T47D (cell line): ENCODE results near the gene FGD5.

Experiments used
- DNase-seq, 2 experiments: peaks; one replicate each; pipeline versions ENCODE4 v3.0.0 to v3.0.0-alpha.2; 2011 to 2012; ENCODE audit warnings: low read depth in 1 of 2, low spot score in 1 of 2
- JUND ChIP-seq: IDR thresholded peaks from 2 replicates; pipeline ENCODE4 v1.6.1; 2012; ENCODE audit warnings: low read depth
- in situ Hi-C: cut with HindIII; loops from 2 replicates; pipeline ENCODE4 v1.10.0; 2016; ENCODE audit warnings: low sequenced_read_pairs, low pct_unique_long_range_greater_than_20kb

The FGD5 gene

DNA sequence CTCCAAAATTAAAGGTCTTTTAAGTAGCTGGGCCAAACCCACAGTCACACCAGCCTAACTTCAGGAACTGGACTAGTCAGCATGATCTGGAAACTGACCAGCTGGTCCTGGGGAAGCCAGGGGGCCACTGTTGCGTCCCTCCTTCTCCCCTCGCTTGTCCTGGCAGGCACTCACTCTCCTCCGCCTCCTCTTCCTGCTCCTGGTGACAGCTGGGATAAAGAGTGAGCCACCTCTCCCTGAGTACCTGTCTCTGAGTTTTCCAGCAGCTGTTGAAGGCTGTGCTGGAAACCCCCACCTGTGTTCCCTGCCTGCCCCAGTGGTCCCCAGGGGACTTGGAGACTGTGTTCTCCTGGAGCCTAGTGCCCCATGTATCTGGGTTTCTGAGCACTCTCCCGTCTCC, 56.0 kb downstream of the FGD5 start:
- TF ChIP-seq JUND = no peak
- in situ Hi-C loops = no loop called here
- no peak for DNase-seq

DNA sequence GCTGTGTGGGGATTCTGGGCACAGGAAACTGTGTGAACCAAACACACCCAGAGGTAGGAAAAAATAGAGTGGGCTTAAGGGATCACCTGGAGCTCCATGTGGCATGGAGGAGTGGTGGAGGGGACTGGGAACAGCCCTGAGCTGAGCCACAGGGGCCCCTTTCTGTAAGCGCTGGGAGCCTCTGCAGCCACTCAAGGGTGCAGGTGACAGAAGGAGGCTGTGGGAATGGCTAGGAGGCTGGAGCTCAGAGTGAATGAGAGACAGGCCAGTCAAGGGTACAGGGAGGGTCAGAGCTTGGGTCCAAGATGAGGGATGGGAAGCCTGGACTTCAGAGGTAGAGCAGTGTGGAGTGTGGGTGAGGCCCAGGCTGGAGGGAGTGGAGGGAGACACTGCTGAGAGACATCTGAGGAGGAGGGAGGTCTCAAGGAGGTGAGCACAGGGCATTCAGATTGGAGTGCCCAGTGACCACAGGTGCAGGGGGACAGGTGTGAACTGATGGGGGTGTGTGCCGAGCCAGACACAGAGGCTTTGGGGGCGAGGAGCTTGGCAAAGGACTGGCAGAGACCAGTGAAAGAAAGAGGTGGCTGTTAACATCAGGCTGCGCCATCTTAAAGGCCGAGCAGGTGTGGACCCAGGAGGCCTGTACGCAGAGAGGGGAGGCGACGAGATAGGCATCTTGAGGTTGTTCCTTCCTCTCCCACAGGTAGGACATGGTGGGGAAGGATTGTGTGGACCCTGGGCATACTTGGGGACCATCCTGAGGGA, 56.8 kb downstream of the FGD5 start:
- TF ChIP-seq JUND = no peak
- DNase-seq = no peak
- in situ Hi-C loops = no loop called here

DNA sequence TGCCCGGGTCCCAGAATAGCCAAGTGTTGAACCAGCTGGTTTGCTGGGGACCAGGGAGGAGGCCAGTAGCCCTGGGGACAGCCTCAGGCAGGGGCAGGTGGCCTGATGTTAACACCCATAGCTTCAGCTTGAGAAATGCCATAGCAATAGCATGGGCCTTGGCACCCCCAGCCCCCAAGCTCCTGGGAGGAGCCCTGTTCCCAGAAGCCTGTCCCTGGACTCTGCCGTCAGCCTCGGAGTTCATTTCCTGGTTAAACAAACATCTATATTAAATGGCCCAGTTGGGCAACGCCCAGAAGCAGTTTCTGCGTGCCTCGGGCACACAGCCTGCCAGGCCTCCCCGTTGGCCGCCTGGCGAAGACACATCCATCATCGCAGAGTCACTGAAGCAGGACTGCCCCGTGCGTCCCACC, 58.2 kb downstream of the FGD5 start:
- no peak for TF ChIP-seq JUND
- DNase-seq = peak; percentile 81 to 83
- in situ Hi-C loops = no loop called here

DNA sequence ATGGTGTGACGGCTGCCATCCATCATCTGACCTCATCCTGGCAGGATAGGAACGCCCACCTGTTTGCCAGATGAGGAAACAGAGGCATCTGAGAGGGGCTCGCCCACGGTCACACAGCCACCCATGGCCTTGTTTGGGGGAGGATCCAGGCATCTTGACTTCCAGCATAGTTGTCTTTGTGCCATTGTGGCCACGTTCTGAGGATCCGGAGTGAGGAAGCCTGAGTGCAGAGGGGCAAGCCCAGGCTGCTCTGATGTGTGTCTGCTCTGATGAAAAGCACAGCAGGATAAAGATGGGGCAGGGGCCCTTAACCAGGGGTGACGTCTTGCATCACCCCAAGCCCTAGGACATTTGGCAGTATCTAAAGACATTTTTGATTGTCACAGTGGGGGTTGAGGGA, 58.7 kb downstream of the FGD5 start:
- no peak for DNase-seq
- no peak for TF ChIP-seq JUND
- in situ Hi-C loops = no loop called here

DNA sequence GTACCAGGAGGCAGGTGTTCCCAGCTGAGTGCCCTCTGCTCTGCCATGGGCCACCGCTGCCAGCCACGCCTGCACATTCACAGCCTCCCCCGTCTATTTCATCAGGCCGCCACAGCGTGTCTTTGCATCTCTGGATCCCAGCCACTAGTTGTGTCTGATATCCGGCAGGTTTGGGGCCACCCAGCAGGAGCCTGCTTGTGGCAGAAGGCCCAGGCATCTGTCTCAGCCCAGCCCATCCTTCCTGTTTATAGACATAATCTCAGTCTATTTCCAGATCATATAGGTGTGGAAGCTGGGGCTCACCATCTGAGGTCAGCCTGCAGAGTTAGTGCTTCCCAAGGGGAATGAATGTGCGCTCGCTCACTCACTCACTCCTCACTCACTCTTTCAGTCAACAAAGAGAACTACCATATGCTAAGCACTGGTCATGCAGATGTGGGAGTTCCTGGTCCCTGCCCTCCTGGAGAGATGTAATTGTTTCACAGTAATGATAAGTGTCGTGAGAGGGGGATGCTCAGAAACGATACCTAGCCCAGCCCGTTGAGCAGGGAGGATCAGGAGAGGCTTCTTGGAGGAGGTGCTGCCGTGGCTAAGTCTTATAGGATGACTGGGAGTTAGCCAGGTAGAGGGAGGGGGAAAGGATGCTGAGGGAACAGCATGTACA, 60.6 kb downstream of the FGD5 start:
- in situ Hi-C loops = no loop called here
- DNase-seq = no peak
- TF ChIP-seq JUND = no peak

DNA sequence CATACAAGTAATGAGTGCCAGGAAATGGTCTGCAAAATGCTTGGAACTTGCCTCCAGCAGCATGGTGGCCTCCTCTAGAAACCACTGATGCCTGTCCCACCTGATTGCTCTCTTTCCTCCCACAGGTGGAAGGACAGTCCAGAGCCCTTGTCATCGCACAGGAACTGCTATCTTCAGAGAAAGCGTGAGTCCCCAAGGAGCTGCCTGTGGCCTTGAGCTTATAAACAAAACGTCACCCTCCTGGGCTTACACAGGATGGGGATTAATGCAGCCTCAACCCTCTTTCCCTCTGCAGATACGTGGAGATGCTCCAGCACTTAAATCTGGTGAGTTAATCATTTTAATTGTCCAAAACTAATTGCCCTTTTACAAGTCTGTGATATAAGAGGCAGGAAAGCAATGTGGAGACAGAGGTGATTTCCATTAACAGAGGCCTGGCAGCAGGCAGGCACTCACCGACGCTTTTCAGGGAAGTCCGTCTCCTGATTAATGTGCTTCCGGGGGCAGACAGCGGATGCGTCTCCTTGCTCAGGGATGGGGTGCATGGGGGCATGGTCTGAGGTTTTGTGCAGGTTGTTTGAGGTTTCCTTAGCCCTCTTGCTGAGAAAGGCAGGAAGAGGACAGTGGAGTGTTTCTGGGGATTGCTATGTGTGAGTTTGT, 61.8 kb downstream of the FGD5 start:
- in situ Hi-C loops = no loop called here
- TF ChIP-seq JUND = no peak
- no peak for DNase-seq

DNA sequence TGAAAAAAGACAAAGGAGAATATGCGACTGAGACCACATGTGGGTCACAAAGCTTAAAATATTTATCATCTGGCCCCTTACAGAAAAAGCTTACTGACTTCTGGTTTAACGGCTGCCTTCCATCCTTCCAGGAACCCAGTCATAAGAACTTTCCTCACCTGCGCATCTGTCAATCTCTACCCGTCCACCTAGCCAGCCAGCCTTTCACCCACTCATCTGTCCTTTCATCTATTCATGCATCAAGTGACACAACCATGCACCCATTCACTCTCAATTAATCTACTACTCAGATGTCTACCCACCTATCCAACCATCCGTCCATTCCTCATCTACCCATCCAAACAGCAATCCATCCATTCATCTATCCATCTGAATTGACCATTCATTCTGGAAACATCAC, 64.5 kb downstream of the FGD5 start:
- TF ChIP-seq JUND = no peak
- in situ Hi-C loops = no loop called here
- no peak for DNase-seq

DNA sequence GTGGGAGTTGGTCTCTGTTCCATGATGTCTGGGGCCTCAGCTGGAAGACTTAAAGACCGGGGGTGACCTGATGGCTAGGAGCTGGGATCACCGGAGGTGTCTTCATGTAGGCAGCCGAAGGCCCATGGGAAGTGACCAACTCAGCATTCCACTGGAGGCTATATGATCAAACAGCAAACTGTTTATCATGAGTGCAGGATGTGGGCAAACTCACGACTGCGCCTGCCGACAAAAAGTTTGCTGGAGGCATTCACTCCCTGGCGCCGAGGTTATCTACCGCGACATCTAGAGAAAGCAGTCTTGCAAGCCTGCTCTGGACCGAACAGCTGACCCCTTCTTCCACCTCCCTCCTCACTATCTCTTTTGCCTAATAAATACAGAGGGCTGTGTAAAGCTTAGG, 65.9 kb downstream of the FGD5 start:
- DNase-seq = peak in 1 of 2 experiments; percentile 65
- in situ Hi-C loops = no loop called here
- no peak for TF ChIP-seq JUND

DNA sequence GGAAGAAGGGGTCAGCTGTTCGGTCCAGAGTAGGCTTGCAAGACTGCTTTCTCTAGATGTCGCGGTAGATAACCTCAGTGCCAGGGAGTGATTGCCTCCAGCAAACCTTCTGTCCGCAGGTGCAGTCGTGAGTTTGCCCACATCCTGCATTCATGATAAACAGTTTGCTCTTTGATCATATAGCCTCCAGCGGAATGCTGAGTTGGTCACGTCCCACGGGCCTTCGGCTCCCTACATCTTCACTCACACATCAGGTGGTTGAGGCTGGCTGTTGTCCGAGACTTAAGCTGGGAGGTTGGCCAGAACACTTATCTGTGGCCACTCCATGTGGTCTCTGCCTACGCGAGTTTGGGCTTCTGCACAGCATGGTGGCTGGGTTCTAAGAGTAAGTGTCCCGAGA, 66.5 kb downstream of the FGD5 start:
- 0 out of 2 replicates have a peak, but pooled peaks have one; percentile 34 for TF ChIP-seq JUND
- peak in 1 of 2 experiments; percentile 57 for DNase-seq

DNA sequence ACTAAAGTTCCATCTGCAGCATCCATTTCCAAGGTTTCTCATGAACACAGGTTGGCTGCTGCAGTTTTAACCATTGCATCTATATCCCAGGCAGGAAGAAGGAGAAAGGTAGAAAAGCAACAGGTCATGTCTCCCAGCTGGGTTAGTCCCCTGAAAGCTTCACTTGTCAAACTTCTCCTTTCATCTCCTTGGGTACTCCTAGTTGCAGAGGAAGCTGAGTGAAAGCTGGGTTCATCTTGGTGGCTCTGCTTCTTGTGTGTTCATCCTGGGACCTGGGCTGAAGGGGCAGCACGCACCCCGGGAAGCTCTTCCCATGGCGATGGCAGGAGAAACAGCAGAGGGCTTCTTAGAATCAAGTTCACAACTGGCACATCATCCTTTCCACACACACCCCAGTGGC, 67.3 kb downstream of the FGD5 start:
- no peak for TF ChIP-seq JUND
- DNase-seq = no peak
- in situ Hi-C loops = no loop called here

More for the DNA sequence above, 66.5 kb downstream of the FGD5 start:
- in situ Hi-C loops = no loop called here

DNA sequence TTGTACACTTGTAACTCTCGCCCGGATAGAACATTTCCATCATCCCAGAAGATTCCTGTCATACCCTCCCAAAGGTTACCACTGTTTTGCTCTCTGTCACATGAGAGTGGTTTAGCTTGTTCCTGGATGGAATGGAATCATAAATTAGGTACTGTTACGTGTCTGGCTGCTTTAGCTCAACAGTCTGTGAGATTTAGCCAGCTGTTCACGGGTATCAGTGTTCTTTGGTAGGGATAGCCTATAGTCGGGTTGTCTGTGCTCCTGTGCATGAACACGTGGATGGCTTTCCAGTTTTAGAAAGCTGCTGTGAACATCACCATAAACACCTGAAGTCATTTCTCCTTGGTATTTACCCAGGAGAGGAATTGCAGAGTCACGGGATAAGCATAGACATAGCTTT, 70.4 kb downstream of the FGD5 start:
- DNase-seq = no peak
- TF ChIP-seq JUND = no peak
- in situ Hi-C loops = no loop called here

DNA sequence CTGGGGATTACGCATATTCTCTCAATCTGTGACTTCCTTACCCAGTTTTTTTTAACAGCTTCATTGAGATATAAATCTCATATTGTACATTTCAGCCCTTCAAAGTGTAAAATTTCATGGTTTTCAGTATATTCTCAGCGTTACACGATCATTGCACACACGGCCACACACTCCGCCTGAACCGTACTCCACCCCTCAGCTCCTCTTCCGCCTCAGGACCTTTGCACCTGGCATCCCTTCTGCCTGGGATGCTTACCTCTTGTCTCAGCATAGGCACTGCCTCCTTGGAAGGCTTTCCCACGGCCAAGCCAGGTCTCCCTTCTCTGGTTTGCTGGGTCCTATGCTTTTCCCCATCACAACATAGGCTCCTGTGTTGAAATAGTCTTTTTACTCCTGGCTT, 71.2 kb downstream of the FGD5 start:
- TF ChIP-seq JUND = no peak
- DNase-seq = no peak
- in situ Hi-C loops = no loop called here

DNA sequence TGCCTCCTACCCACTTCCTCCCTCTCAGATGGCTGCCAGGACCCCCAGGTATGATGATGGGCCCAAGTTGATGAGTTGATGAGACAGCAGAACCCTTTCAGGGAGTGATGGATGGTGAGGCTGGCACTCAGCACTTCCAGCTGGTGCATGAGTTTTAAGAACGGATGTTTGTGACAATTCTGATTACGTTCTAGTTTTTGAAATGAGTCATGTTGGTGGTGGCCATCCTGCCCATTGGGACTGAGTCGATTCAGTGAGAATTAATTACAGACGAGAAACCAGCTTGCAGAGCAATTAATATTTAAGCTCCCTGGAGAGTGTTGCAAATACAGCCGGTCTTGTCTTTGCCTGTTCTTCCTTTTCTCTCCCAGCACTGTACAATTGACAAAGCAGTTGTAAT, 71.7 kb downstream of the FGD5 start:
- in situ Hi-C loops = no loop called here
- no peak for DNase-seq
- TF ChIP-seq JUND = no peak
